CD4-positive, alpha-beta T cell treated with Interleukin-10 for 1 hour (primary cell): ENCODE measurements around the gene GPLD1.
"Not testable (repeated sequence)": the region's sequence is repeated elsewhere in the genome, so short reads cannot be mapped to it uniquely, and the experiment has no call there.

Source experiments
- DNase-seq: peaks from one replicate; pipeline ENCODE4 v3.0.0-alpha.2; 2020

The GPLD1 gene

GRCh38 chr6:24489470-24489869 is at the start of gene GPLD1:
TSS of gene GPLD1 (minus strand) at chr6:24489578. CDS start at chr6:24489511, 67 bp downstream.
- no peak for DNase-seq

GRCh38 chr6:24537771-24538385 is 48.5 kb upstream of the GPLD1 start:
- no peak for DNase-seq

GRCh38 chr6:24537082-24537699 is 47.8 kb upstream of the GPLD1 start:
- DNase-seq, result no peak

- DNase-seq, result no peak
Measured at GRCh38 chr6:24536466-24536865, 47.1 kb upstream of the GPLD1 start.

- DNase-seq, result no peak
Measured at GRCh38 chr6:24535210-24535609, 45.8 kb upstream of the GPLD1 start.

- DNase-seq, result no peak
Measured at GRCh38 chr6:24534329-24534728, 45.0 kb upstream of the GPLD1 start.

- DNase-seq, result no peak
Measured at GRCh38 chr6:24529985-24530384, 40.6 kb upstream of the GPLD1 start.

- peak; percentile 11 for DNase-seq
Measured at GRCh38 chr6:24524805-24525204, 35.4 kb upstream of the GPLD1 start.

- DNase-seq, result no peak
Measured at GRCh38 chr6:24524329-24524728, 35.0 kb upstream of the GPLD1 start.

- no peak for DNase-seq
Measured at GRCh38 chr6:24522228-24523176, 33.1 kb upstream of the GPLD1 start.

- DNase-seq, result peak; percentile 30
Measured at GRCh38 chr6:24520929-24521546, 31.7 kb upstream of the GPLD1 start.

- DNase-seq, result no peak
Measured at GRCh38 chr6:24517659-24518543, 28.5 kb upstream of the GPLD1 start.

- DNase-seq, result no peak
Measured at GRCh38 chr6:24513602-24514001, 24.2 kb upstream of the GPLD1 start.

GRCh38 chr6:24511976-24512375 is 22.6 kb upstream of the GPLD1 start:
- DNase-seq, result not testable (repeated sequence)

- DNase-seq, result no peak
Measured at GRCh38 chr6:24506814-24507520, 17.6 kb upstream of the GPLD1 start.

GRCh38 chr6:24504649-24505586 is 15.5 kb upstream of the GPLD1 start:
- DNase-seq, result no peak

GRCh38 chr6:24504287-24504648 is 14.9 kb upstream of the GPLD1 start:
- no peak for DNase-seq

- DNase-seq, result no peak
Measured at GRCh38 chr6:24501914-24502313, 12.5 kb upstream of the GPLD1 start.

GRCh38 chr6:24501374-24501773 is 12.0 kb upstream of the GPLD1 start:
- no peak for DNase-seq

GRCh38 chr6:24500683-24501082 is 11.3 kb upstream of the GPLD1 start:
- no peak for DNase-seq
